22Rv1 (cell line): ENCODE results near the gene ENTREP3.

Experiments
- H3K27ac ChIP-seq: fragments of 450-650 bp; 2 replicates; pipeline ENCODE4 v1.5.1; 2017
- ZFX ChIP-seq: fragments of 450-650 bp; IDR thresholded peaks from 2 replicates; pipeline ENCODE4 v1.6.1; 2017; ENCODE audit warnings: antibody characterized with exemption, borderline replicate concordance
- TF ChIP-seq, protein P1 (sequence below): fragments of 450-650 bp; IDR thresholded peaks from 2 replicates; pipeline ENCODE4 v1.5.1; 2017; ENCODE audit warnings: mild to moderate bottlenecking

The ENTREP3 gene

GRCh38 chr1:155296661-155297060 lies 41.4 kb upstream of the ENTREP3 start:
- no peak for TF ChIP-seq ZFX
- TF ChIP-seq, protein P1, sequence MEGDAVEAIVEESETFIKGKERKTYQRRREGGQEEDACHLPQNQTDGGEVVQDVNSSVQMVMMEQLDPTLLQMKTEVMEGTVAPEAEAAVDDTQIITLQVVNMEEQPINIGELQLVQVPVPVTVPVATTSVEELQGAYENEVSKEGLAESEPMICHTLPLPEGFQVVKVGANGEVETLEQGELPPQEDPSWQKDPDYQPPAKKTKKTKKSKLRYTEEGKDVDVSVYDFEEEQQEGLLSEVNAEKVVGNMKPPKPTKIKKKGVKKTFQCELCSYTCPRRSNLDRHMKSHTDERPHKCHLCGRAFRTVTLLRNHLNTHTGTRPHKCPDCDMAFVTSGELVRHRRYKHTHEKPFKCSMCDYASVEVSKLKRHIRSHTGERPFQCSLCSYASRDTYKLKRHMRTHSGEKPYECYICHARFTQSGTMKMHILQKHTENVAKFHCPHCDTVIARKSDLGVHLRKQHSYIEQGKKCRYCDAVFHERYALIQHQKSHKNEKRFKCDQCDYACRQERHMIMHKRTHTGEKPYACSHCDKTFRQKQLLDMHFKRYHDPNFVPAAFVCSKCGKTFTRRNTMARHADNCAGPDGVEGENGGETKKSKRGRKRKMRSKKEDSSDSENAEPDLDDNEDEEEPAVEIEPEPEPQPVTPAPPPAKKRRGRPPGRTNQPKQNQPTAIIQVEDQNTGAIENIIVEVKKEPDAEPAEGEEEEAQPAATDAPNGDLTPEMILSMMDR, result no peak
- no peak overlapping the region for H3K27ac ChIP-seq

DNA sequence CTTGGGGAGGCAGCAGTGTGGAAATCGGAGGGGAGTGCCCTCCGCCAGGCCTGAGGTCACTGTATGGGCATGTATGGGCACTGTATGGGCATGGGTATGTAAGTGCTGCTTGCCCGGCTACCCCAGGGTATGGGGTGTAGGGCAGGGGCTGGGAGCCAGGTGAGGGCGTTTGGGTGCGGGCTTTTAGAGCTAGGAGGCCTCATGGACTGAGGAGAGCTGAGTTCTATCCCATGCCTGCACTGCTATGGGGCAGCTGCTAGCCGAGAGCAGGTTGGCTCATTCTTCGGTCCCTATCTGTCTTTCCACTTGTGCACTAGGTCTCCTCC lies 40.6 kb upstream of the ENTREP3 start:
- TF ChIP-seq, protein P1, result no peak
- TF ChIP-seq ZFX, result no peak
- no peak overlapping the region for H3K27ac ChIP-seq

DNA sequence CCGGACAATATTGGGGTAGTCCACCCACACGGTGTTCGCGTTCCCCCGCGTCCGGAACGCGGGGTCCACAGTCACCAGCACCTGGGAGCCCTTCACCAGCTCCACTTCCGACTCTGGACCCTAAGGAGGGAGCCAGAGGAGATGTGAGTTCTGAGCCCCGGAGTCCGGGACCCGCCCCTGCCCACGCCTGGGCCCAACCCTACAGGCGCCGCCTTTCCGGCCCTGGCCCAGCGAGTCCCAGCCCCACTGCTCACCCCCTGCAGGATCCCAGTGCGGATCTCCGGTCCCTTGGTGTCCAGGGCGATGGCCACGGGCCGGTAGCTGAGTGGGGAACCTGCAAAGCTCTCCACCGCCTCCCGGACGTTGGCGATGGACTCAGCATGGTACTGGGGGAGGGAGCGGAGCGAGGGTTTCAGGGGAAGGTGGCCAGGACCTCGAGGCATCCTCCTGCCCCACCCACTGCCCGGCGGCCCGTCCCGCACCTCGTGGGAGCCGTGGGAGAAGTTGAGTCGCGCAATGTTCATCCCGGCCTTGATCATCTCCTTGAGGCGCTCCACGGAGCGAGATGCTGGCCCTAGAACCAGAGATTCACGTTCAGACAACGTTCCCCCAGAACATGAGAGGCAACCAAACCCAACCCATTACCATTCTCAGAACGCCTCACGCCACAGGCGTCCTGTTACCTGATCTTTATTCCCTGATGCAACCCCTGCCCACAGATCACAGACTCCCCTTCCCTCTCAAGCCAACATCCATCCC lies 40.1 kb upstream of the ENTREP3 start:
- no peak overlapping the region for H3K27ac ChIP-seq
- no peak for TF ChIP-seq ZFX
- TF ChIP-seq, protein P1, result no peak

- H3K27ac ChIP-seq, result no peak overlapping the region
- TF ChIP-seq, protein P1, result no peak
- no peak for TF ChIP-seq ZFX
Measured at GRCh38 chr1:155294520-155295182, 39.4 kb upstream of the ENTREP3 start.

- no peak for TF ChIP-seq ZFX
- TF ChIP-seq, protein P1, result no peak
- H3K27ac ChIP-seq, result no peak overlapping the region
Measured at GRCh38 chr1:155293086-155293749, 37.9 kb upstream of the ENTREP3 start.

DNA sequence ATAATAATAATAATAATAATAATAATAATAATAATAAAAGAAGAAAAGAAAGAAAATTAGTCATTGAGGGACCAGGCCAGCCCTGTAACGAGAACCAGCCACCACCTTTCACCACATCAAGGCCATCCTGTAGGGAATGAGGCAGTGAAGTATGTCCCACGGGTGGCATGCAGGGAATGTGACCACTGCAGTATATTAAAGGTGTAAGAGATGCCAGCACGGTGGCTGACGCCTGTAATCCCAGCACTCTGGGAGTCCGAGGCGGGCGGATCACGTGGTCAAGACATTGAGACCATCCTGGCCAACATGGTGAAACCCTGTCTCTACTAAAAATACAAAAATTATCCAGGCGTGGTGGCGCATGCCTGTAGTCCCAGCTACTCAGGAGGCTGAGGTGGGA lies 35.7 kb upstream of the ENTREP3 start:
- 0 out of 2 replicates have a peak overlapping the region, but pooled peaks have one; percentile 12 for H3K27ac ChIP-seq

GRCh38 chr1:155287987-155288543 lies 32.8 kb upstream of the ENTREP3 start:
- no peak for TF ChIP-seq ZFX
- TF ChIP-seq, protein P1, result no peak

More at GRCh38 chr1:155287987-155288543, 32.8 kb upstream of the ENTREP3 start:
- H3K27ac ChIP-seq, result no peak overlapping the region
